GM12878 (cell line): ENCODE data around the gene PIGN. TPM values are rescaled to one million over a fixed set of nuclear protein-coding genes. Genes with fewer than 3 reads are reported as not detected.

Experiments
- ATAC-seq: fragments of 200-7000 bp; cut with Tn5 transposase; 3 replicates; pipeline ENCODE4 v1.9.1; 2020; ENCODE audit warnings: mild to moderate bottlenecking, moderate library complexity
- BruUV-seq: library from RNA; stranded (reverse); fragments of 400-500 nt; replicated peaks from 2 replicates; lab custom pipeline; 2021; lab: Mats Ljungman, UMichigan
- CTCF ChIA-PET: fragments of 300-600 bp; sonication (Branson Sonifier 250); formaldehyde crosslinking; extraction: SDS; loops from one replicate; lab custom pipeline; 2021; ENCODE audit warnings: inconsistent platforms; lab: Yijun Ruan, JAX
- POLR2A ChIA-PET: fragments of 350-600 bp; formaldehyde crosslinking; extraction: SDS; loops from one replicate; lab custom pipeline; 2021; ENCODE audit warnings: inconsistent platforms; lab: Charles Lee
- RAD21 ChIA-PET: fragments of 300-600 bp; sonication (Branson Sonifier 250); formaldehyde crosslinking; loops from one replicate; lab custom pipeline; 2023; ENCODE audit warnings: antibody characterized with exemption; ENCODE audit not compliant: unreplicated experiment; lab: Charles Lee
- SMC1A ChIA-PET: fragments of 300-600 bp; sonication (Branson Sonifier 250); formaldehyde crosslinking; loops from one replicate; lab custom pipeline; 2023; ENCODE audit not compliant: unreplicated experiment, uncharacterized antibody; lab: Charles Lee
- DNase-seq: peaks from one replicate; pipeline ENCODE4 v3.0.0-alpha.2; 2011; ENCODE audit warnings: low read depth, low spot score
- FAIRE-seq: peaks from 3 replicates; lab custom pipeline; 2011; peaks lifted over from hg19 to GRCh38; lab: Jason Lieb, UNC
- H2AFZ ChIP-seq: 2 replicates; pipeline ENCODE4 v1.6.0; 2011; ENCODE audit warnings: low read depth, low read length, control low read depth; ENCODE audit not compliant: control insufficient read depth
- H3K27ac ChIP-seq: 2 replicates; pipeline ENCODE4 v1.5.1; 2011; ENCODE audit warnings: control low read depth; ENCODE audit not compliant: control insufficient read depth, insufficient read depth
- H3K27me3 ChIP-seq, 2 experiments: replicated peaks in 1 of 2; 2 replicates each; pipeline versions ENCODE4 v1.6.0 to v1.6.1; 2011; ENCODE audit warnings: low read length in 1 of 2; ENCODE audit not compliant: control insufficient read depth in 2 of 2, insufficient read depth in 2 of 2
- H3K36me3 ChIP-seq, 2 experiments: 2 replicates each; pipeline ENCODE4 v1.5.1; 2011; ENCODE audit warnings: low read length in 1 of 2; ENCODE audit not compliant: control insufficient read depth in 2 of 2, insufficient read depth in 2 of 2
- H3K4me1 ChIP-seq: 2 replicates; pipeline ENCODE4 v1.6.1; 2011; ENCODE audit warnings: mild to moderate bottlenecking, low read length, moderate library complexity, mixed read lengths; ENCODE audit not compliant: control insufficient read depth, insufficient read depth
- H3K4me2 ChIP-seq: 2 replicates; pipeline ENCODE4 v1.6.0; 2011; ENCODE audit warnings: control low read depth; ENCODE audit not compliant: control insufficient read depth, insufficient read depth
- H3K4me3 ChIP-seq: fragments of 200-600 bp; sonication (generic); 2 replicates; pipeline ENCODE4 v1.5.1; 2016
- H3K79me2 ChIP-seq: 2 replicates; pipeline ENCODE4 v1.6.0; 2011; ENCODE audit warnings: low read length; ENCODE audit not compliant: control insufficient read depth, insufficient read depth
- H3K9ac ChIP-seq: 2 replicates; pipeline ENCODE4 v1.8.0; 2011; ENCODE audit warnings: low read length, control low read depth, mixed read lengths; ENCODE audit not compliant: control insufficient read depth, insufficient read depth
- H3K9me3 ChIP-seq: replicated peaks from 3 replicates; pipeline ENCODE4 v1.5.1; 2011; ENCODE audit warnings: mild to moderate bottlenecking, low read length; ENCODE audit not compliant: control insufficient read depth, insufficient read depth
- H4K20me1 ChIP-seq: 2 replicates; pipeline ENCODE4 v1.6.0; 2011; ENCODE audit not compliant: control insufficient read depth, insufficient read depth
- ASH2L ChIP-seq: fragments of 300-600, 200-600 bp; sonication (generic); IDR thresholded peaks from 2 replicates; pipeline ENCODE4 v1.6.1; 2017; ENCODE audit warnings: low read depth, mild to moderate bottlenecking, borderline replicate concordance
- ATF2 ChIP-seq: IDR thresholded peaks from 2 replicates; pipeline ENCODE4 v1.6.1; 2012; ENCODE audit warnings: low read length, inconsistent platforms
- ATF3 ChIP-seq: IDR thresholded peaks from 2 replicates; pipeline ENCODE4 v1.6.1; 2011; ENCODE audit warnings: low read depth, mild to moderate bottlenecking, low read length, moderate library complexity, borderline replicate concordance; ENCODE audit errors: extremely low read depth
- CHD2 ChIP-seq: IDR thresholded peaks from 2 replicates; pipeline ENCODE4 v1.6.1; 2011; ENCODE audit warnings: low read depth, low read length, improper control_type of control experiment, borderline replicate concordance
- EP300 ChIP-seq, 2 experiments: fragments of 150-350 bp in 1 of 2; IDR thresholded peaks; 2 replicates each; pipeline ENCODE4 v1.6.1; 2011 to 2012; ENCODE audit warnings: low read depth in 2 of 2, low read length in 2 of 2, borderline replicate concordance in 1 of 2, improper control_type of control experiment in 1 of 2, inconsistent platforms in 1 of 2; ENCODE audit not compliant: control insufficient read depth in 1 of 2
- HSF1 ChIP-seq: fragments of 150-350 bp; IDR thresholded peaks from 2 replicates; pipeline ENCODE4 v1.6.1; 2014; ENCODE audit warnings: mild to moderate bottlenecking, low read depth, low read length
- IKZF2 ChIP-seq, 2 experiments: fragments of 450-650 bp; IDR thresholded peaks; 2 replicates each; pipeline ENCODE4 v1.6.1; 2017; ENCODE audit warnings: mild to moderate bottlenecking in 2 of 2, moderate library complexity in 2 of 2
- MEF2B ChIP-seq: fragments of 450-650 bp; IDR thresholded peaks from 2 replicates; pipeline ENCODE4 v1.6.1; 2018; ENCODE audit warnings: mild to moderate bottlenecking, moderate library complexity; ENCODE audit not compliant: partially characterized antibody, poor library complexity, severe bottlenecking
- NKRF ChIP-seq: fragments of 450-650 bp; conservative IDR thresholded peaks from 2 replicates; pipeline ENCODE4 v1.6.1; 2017; ENCODE audit warnings: mild to moderate bottlenecking, moderate library complexity
- PAX5 ChIP-seq: IDR thresholded peaks from 2 replicates; pipeline ENCODE4 v1.6.1; 2011; ENCODE audit warnings: low read depth, low read length, borderline replicate concordance
- PKNOX1 ChIP-seq: fragments of 450-650 bp; IDR thresholded peaks from 2 replicates; pipeline ENCODE4 v1.6.1; 2016; ENCODE audit warnings: mild to moderate bottlenecking
- RELA ChIP-seq: fragments of 450-650 bp; IDR thresholded peaks from 2 replicates; pipeline ENCODE4 v1.8.0; 2014; ENCODE audit warnings: borderline replicate concordance; ENCODE audit not compliant: partially characterized antibody
- STAT1 ChIP-seq: fragments of 450-650 bp; conservative IDR thresholded peaks from 2 replicates; pipeline ENCODE4 v1.6.1; 2014; ENCODE audit warnings: antibody characterized with exemption, mild to moderate bottlenecking
- WRNIP1 ChIP-seq: IDR thresholded peaks from 2 replicates; pipeline ENCODE4 v1.6.1; 2011; ENCODE audit warnings: low read depth, low read length, improper control_type of control experiment, borderline replicate concordance
- WGBS: methylation state at CpG from one replicate; pipeline ENCODE4 v1.1.6; 2016; ENCODE audit warnings: low lambda C conversion rate; ENCODE audit not compliant: insufficient replicate concordance, insufficient coverage; ENCODE audit errors: missing lambda C conversion rate; 5-methylcytosine and 5-hydroxymethylcytosine counted together
- in situ Hi-C: fragments of 300-500 bp; cut with MboI; formaldehyde crosslinking; loops from 9 replicates; pipeline ENCODE4 v1.14.3; 2018; ENCODE audit warnings: mixed read lengths
- intact Hi-C: fragments of 100-400 bp; cut with micrococcal nuclease; formaldehyde crosslinking; loops from one replicate; pipeline ENCODE4 v1.14.2; 2022; ENCODE audit not compliant: unreplicated experiment
- polyA plus RNA-seq, 11 experiments: library from polyadenylated mRNA; depleted of rRNA in 4 of 11; unstranded in 6 of 11; stranded (reverse) in 5 of 11; fragments of >200 nt; fragmentation: Nextera tagmentation in 4 of 11; fragmentation: Illumina TruSeq in 1 of 11; extraction: Ambion mirVana in 4 of 11; extraction: Trizol in 1 of 11; gene quantifications; 1 replicate in 1 of 11; 2 replicates in 10 of 11; pipeline versions ENCODE4 v1.2.1 to v1.2.3, GENCODE V29; 2011 to 2016; ENCODE audit warnings: inconsistent platforms in 2 of 11, missing spikeins in 2 of 11, low read depth in 1 of 11
- total RNA-seq, 4 experiments: library from RNA; depleted of rRNA in 3 of 4; stranded (reverse); fragments of >200 nt in 3 of 4; fragmentation: Illumina TruSeq in 1 of 4; extraction: Trizol in 1 of 4; gene quantifications; 2 replicates each; pipeline versions ENCODE4 v1.2.1 to v1.2.3, GENCODE V29; 2013 to 2021

Gene PIGN
- total and polyA plus RNA-seq, 10 of the 15 experiments (the other 5 are each of a cell fraction or from before 2014, with no cell fraction given), result 6.9 to 25.4 (median 18.7) TPM

GRCh38 chr18:62072370-62072769 lies 114.5 kb downstream of the PIGN start (continued):
- no peak for TF ChIP-seq NKRF
- no peak for TF ChIP-seq IKZF2 (IDR thresholded peaks at IDR 0.05)
- TF ChIP-seq PAX5, result no peak

GRCh38 chr18:62071071-62071470 lies 115.8 kb downstream of the PIGN start:
- no peaks in the 10 kb centered on the region for H3K36me3 ChIP-seq
- DNase-seq, result no peak
- TF ChIP-seq ATF2 (no peak), CHD2 (no peak), ATF3 (no peak), EP300 (IDR thresholded peaks at IDR 0.05; ENCODE audit: borderline replicate concordance in 1 of 2, control insufficient read depth in 1 of 2, low read depth in 2 of 2, low read length in 2 of 2) (no peak), STAT1 (no peak), HSF1 (no peak), ASH2L (no peak), RELA (no peak), PKNOX1 (no peak), MEF2B (no peak), WRNIP1 (no peak)
- TF ChIP-seq, all 136 proteins: peak for 0
- no peak for FAIRE-seq
- H3K27me3 ChIP-seq, result no peaks in the 10 kb centered on the region
- H3K9ac ChIP-seq, result no peak overlapping the region
- intact Hi-C loops, result no loop called here
- no peak overlapping the region for H2AFZ ChIP-seq
- no peak overlapping the region for H3K4me3 ChIP-seq
- no peak overlapping the region for H3K27ac ChIP-seq
- POLR2A ChIA-PET, result no interaction called here
- H3K4me1 ChIP-seq, result no peaks in the 10 kb centered on the region
- BruUV-seq, result no TSS peak
- H3K79me2 ChIP-seq, result no peaks in the 10 kb centered on the region
- no peak overlapping the region for H3K4me2 ChIP-seq
- no peaks in the 10 kb centered on the region for H4K20me1 ChIP-seq
- RAD21 ChIA-PET, result no interaction called here
- SMC1A ChIA-PET, result no interaction called here
- in situ Hi-C loops, result no loop called here
- ATAC-seq, result no peak
- no peaks in the 10 kb centered on the region for H3K9me3 ChIP-seq
- 88% methylated on average over 4 of the region's 4 CpGs for WGBS
- CTCF ChIA-PET, result no interaction called here
